8988T (cell line): ENCODE measurements around the gene CENPB.
"Not testable (repeated sequence)": the region's sequence is repeated elsewhere in the genome, so short reads cannot be mapped to it uniquely, and the experiment has no call there.

Experiments used
- DNase-seq: peaks from one replicate; pipeline ENCODE4 v3.0.0; 2011

Gene CENPB

GRCh38 chr20:3786665-3787323 lies at the start of gene CENPB:
Gene CENPB (minus strand): TSS chr20:3786740. CDS start chr20:3786483, 257 bp downstream.
- DNase-seq, result peak; percentile 99

DNA sequence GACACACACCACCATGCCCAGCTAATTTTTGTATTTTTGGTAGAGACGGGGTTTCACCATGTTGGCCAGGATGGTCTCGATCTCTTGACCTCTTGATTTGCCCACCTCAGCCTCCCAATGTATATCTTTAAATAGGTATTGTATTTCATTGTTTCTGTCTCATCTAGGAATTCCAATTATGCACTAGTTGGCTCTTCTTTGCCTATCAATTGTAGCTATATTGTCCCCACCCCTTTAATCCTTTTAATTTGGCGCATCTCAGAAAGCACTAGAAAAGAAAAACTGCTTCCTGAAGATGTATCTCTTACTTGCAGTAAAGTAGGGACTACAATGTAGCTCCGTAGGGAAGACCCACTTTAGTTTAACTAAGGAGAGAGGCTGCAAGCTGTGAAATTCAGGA lies 49.6 kb upstream of the CENPB start:
- DNase-seq, result no peak

GRCh38 chr20:3829891-3830290 lies 43.4 kb upstream of the CENPB start:
- DNase-seq, result not testable (repeated sequence)

DNA sequence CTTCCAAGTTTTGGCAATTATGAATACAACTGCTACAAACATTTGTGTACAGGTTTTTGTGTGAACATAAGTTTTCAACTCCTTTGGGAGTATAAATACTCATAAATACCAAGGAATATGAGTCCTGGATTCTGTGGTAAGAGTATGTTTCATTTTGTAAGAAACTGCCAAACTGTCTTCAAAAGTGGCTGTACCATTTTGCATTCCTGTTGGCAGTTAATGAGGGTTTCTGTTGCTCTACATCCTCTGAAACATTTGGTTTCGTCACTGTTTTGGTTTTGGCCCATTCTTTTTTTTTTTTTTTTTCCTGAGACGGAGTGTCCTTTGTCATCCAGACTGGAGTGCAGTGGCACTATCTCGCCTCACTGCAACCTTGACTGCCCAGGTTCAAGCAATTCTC lies 42.3 kb upstream of the CENPB start:
- no peak for DNase-seq

- no peak for DNase-seq
Observed at GRCh38 chr20:3826420-3826819, 39.9 kb upstream of the CENPB start.

DNA sequence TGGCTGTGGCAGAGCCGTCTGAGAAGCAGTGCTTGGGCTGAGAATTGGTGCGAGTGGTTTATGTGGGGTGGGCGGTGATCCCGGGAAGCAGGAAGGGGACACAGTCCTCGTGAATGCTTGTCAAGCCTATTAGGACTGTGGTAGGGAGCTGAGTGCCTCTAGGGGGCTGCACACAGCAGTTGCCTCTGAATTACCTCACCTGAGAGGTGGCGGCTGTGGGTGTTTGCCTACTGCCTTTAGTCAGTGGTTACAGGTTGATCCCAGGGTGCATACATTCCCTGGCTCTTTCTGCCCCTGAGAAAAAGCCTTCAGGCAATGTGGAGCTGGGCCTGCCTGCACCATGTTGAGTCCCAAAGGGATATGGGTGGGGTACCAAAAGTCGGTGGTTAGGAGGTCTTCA lies 39.0 kb upstream of the CENPB start:
- DNase-seq, result no peak

GRCh38 chr20:3823881-3824280 lies 37.3 kb upstream of the CENPB start:
- DNase-seq, result no peak

GRCh38 chr20:3821996-3822395 lies 35.5 kb upstream of the CENPB start:
- no peak for DNase-seq

GRCh38 chr20:3820901-3821727 lies 34.6 kb upstream of the CENPB start:
- DNase-seq, result no peak

DNA sequence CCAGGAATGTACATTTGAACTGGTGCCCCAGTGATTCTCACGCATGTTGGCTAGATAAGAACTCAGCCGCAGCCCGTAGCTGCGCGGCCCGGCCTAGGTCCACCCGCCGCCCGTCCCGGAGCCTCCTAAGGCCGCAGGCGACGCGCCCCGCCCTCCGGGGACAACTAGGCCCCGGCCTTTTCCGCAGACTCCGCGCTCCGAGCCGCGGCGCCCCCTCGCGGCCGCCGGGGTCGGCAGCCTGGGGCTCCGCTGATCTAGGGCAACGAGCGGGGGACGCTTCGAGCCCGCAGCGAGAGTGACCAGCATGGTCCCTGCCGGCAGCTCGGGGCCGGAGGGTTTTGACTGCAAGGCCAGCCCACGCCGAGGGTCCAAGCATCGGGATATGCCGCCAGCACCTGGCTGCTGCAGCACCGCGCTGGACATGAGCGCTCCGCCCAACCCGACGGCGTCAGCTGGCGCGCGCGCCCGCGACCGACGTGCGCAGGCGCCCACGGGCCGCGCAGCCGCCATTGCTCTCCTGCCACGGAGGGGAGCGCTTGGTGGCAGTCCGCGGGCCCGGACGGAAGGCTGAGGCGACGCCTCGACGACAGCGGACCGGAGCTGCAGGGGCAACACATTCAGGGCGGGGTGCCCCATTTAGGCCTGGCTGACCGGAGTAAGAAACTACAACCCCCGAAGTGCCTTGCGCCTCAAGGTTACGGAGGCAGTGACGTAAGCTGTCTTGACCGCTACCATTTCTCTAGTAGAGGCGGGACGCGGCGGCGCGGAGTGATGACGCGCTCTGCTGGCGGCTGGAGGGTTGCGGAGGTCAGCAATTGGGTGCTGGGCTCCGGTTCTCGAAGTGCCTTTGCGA lies 33.7 kb upstream of the CENPB start, which contains the start of gene AP5S1:
Gene AP5S1 (plus strand): TSS at position 500 of the 853 bp plus-strand sequence. CDS start 1,571 bp downstream, outside the sequence.
- peak; percentile 78 for DNase-seq

DNA sequence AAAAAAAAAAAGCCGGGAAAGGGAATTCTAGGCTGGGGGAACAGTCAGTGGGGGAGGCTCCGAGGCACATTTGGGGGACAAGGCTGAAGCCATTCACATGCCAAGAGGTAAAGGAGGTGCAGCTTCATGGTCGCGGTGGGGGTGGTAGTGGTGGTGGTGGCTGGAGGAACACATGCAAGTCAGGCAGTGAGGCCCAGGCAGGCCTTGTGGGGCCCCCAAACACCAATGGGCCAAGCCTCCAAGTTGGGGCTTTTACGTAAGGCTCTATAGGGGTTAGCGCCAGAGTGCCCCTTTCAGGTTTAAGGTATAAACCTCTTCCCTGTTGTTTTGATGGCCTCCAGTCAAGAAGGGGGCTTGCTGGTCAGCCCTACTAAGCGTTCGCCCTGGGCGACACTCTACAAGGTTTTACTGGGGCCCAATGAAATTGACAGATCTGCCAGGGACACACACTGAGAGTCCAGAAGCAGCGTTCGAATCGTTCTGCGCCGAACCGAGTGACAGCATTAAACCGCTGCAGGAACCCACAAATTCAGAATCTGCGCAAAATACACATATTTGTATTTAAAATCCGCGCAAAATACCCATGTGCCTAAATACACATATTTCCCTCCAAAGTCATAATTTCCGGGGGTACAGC lies 33.0 kb upstream of the CENPB start:
- DNase-seq, result no peak

DNA sequence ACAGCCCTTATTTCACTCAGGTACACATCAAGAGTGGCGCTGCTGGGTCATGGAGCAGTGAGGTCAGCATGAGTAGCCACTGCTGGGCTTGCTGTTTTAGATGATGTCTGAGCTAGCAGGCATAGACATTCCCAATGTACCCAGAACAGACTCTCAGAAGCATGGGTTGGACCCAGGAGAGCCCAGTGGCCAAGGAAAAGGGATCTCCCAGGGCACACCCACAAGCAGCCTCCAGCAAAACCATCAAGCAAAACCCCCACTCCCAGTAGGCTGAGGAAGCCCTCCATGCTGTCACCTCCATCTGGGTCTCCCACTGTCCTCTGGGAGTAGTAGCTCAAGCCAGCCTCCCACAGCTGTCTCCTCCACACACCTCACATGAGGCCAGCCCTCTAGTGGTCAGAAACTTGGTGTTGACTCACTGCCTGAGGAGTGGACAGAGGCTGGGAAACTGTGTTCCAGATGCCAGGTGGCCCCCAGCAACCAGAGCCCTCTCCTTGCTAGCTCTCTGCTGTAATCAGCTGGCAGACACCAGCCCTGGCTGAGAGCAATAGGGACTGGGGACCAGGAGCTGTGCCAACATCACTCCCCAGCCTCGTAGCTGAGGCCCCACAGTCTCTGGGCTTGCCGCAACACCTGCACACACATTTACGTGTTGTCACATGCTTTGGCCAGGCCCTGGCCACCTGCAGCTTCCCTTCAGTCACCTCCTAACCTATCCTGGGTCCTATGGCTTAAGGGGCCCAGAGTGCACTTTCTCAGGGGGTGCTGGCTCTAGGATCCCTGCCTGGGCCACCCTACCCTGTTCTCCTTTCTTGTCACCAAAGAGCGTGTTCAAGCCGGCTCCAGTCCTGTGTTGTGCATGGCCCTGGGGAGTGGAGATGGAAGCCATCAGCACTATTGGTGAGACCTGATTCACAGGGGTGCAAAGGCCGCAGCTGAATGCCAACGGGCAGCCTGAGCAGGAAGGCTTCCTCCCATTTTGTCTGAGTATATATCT lies 31.9 kb upstream of the CENPB start:
- DNase-seq, result no peak

- no peak for DNase-seq
Observed at GRCh38 chr20:3815703-3816315, 29.3 kb upstream of the CENPB start.

- DNase-seq, result no peak
Observed at GRCh38 chr20:3814928-3815495, 28.5 kb upstream of the CENPB start.

DNA sequence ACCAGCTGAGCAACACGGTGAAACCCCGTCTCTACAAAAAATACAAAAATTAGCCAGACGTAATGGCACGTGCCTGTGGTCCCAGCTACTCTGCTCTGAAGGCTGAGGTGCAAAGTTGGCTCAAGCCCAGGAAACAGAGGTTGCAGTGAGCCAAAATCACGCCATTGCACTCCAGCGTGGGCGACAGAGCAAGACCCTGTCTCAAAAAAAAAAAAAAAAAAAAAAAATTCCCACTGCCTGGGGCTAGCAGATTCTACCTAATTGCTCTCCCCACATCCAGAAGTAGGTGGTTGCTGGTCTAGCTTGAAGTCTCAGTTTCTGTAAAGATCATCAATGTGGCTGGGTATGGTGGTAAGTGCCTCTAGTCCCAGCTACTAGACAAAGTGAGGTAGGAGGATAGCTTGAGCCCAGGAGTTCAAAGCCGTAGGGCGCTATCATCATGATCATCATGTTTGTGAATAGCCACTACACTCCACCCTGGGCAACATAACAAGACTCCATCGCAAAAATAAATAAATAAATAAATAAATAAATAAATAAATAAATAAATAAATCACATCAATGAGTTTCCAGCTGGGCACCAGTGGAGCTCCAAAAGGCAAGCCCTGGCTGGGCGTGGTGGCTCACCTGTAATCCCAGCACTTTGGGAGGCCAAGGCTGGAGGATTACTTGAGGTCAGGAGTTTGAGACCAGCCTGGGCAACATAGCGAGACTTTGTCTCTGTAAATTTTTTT lies 27.5 kb upstream of the CENPB start:
- DNase-seq, result no peak

GRCh38 chr20:3812975-3813847 lies 26.7 kb upstream of the CENPB start:
- DNase-seq, result no peak

DNA sequence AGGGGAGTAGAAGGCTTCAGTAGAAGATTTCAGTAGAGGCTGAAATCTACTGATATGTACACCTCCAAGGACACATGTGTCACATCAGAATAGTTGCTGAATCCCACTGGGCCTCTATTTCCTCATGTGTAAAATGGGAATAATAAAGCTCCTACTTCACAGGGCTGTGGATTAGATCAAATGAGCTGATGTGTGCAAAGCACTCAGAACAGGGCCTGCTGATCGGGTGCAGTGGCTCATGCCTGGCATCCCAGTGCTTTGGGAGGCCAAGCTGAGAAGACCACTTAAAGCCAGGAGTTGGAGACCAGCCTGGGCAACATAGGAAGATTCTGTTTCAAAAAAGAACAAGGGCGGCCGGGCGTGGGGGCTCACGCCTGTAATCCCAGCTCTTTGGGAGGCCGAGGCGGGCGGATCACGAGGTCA lies 25.7 kb upstream of the CENPB start:
- DNase-seq, result no peak

- DNase-seq, result peak; percentile 92
Observed at GRCh38 chr20:3811467-3812258, 25.1 kb upstream of the CENPB start.
